Testis (tissue), 2 donors: Measurements from ENCODE around the gene FBLN1.

Experiments
- POLR2A ChIP-seq: fragments of 450-650 bp; IDR thresholded peaks from one replicate; pipeline ENCODE4 v1.6.1; 2017; ENCODE audit warnings: antibody characterized with exemption, mild to moderate bottlenecking, moderate library complexity
- TF ChIP-seq, protein P1 (sequence below), 3 experiments: fragments of 450-650 bp in 2 of 3; fragments of 200-600 bp in 1 of 3; sonication (generic) in 1 of 3; IDR thresholded peaks; one replicate each; pipeline ENCODE4 v1.5.1; 2016 to 2019; ENCODE audit warnings: antibody characterized with exemption in 3 of 3, mild to moderate bottlenecking in 2 of 3, moderate library complexity in 1 of 3

DNA sequence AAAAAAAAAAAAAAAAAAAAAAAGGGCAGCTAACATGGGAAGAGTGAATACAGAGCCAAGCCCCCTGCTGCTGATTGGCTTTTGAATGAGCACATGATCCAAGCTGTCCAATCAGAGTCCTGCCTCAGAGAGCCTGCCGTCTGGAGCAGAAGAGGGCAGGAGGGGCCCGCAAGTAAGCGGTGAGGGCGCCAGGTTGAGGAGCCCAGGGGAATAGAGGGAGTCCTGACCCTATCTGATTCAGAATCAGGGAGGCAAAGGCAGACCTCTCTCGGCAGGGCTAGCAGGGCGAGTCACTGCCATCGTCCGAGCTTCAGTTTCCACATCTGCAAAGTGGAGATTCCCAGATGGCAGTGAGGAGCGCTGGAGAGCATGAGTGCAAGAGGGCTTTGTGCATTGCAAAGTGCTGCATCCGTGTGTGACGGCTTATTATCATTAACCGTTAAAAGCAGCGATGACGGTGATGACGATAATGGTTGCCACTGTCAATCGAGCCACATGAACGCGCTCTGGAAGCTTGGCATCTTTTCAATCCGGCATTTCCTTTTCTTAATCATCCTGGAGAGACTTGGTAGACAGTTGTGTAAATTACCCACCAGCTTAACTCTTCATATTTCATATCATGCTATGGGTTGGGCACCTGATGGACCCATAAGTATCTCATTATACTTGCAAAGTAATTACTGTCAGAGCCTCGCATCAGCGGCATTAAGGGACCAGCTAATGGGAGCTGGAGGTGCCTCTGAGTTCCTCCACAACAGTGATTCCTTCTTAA, 100.3 kb downstream of the FBLN1 start:
- TF ChIP-seq, protein P1, sequence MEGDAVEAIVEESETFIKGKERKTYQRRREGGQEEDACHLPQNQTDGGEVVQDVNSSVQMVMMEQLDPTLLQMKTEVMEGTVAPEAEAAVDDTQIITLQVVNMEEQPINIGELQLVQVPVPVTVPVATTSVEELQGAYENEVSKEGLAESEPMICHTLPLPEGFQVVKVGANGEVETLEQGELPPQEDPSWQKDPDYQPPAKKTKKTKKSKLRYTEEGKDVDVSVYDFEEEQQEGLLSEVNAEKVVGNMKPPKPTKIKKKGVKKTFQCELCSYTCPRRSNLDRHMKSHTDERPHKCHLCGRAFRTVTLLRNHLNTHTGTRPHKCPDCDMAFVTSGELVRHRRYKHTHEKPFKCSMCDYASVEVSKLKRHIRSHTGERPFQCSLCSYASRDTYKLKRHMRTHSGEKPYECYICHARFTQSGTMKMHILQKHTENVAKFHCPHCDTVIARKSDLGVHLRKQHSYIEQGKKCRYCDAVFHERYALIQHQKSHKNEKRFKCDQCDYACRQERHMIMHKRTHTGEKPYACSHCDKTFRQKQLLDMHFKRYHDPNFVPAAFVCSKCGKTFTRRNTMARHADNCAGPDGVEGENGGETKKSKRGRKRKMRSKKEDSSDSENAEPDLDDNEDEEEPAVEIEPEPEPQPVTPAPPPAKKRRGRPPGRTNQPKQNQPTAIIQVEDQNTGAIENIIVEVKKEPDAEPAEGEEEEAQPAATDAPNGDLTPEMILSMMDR (IDR thresholded peaks at IDR 0.05): no peak
- no peak for TF ChIP-seq POLR2A
